ENCODE measurements around the gene OR1J4.

- TF ChIP-seq CTCF (conservative IDR thresholded peaks at IDR 0.05) (no peak), EZH2 (IDR thresholded peaks at IDR 0.05; ENCODE audit: low read depth) (no peak)
These were observed 41.6 kb upstream of the OR1J4 start for GRCh38 chr9:122477346-122477745.

Measured in PC-9 (cell line).